Keratinocyte (primary cell): ENCODE results near the gene ITIH3.

Source experiments
- CTCF ChIP-seq, 3 experiments: IDR thresholded peaks in 1 of 3; conservative IDR thresholded peaks in 1 of 3; optimal IDR thresholded peaks in 1 of 3; 2 replicates in 2 of 3; 3 replicates in 1 of 3; pipeline versions ENCODE3 to v1.5.1; 2011; ENCODE audit warnings: low read length in 3 of 3, mild to moderate bottlenecking in 3 of 3, moderate library complexity in 2 of 3, control low read depth in 1 of 3, inconsistent platforms in 1 of 3; ENCODE audit not compliant: insufficient read depth in 2 of 3; ENCODE audit errors: extremely low read depth in 1 of 3
- EZH2 ChIP-seq: IDR thresholded peaks from one replicate; pipeline ENCODE4 v1.6.1; 2012; ENCODE audit warnings: inconsistent platforms, mild to moderate bottlenecking, low read length, moderate library complexity

- TF ChIP-seq CTCF (optimal IDR thresholded peaks at IDR 0.05 in 1 of 3, IDR thresholded peaks at IDR 0.05 in 1 of 3, conservative IDR thresholded peaks at IDR 0.05 in 1 of 3; ENCODE audit: extremely low read depth in 1 of 3, insufficient read depth in 2 of 3, low read length in 3 of 3) (no peak), EZH2 (no peak)
Measured at GRCh38 chr3:52787246-52787645, 7.3 kb upstream of the ITIH3 start.
